Activated CD8-positive, alpha-beta T cell treated with anti-CD3 and anti-CD28 coated beads for 36 hours (primary cell): ENCODE data around the gene ZDHHC21. TPM values are rescaled to one million over a fixed set of nuclear protein-coding genes. Genes with fewer than 3 reads are reported as not detected.

ENCODE experiments used
- ATAC-seq: fragments of 200-7000 bp; cut with Tn5 transposase; one replicate; pipeline ENCODE4 v1.10.0; 2021; ENCODE audit warnings: mild to moderate bottlenecking, moderate library complexity
- CTCF ChIA-PET: fragments of 350-600 bp; sonication (Branson Sonifier 250); formaldehyde crosslinking; loops from one replicate; lab custom pipeline; 2021; ENCODE audit warnings: antibody characterized with exemption; lab: Charles Lee
- POLR2A ChIA-PET: fragments of 350-600 bp; sonication (Branson Sonifier 250); formaldehyde crosslinking; loops from one replicate; lab custom pipeline; 2021; ENCODE audit warnings: antibody characterized with exemption; lab: Charles Lee
- DNase-seq: peaks from one replicate; pipeline ENCODE4 v3.0.0-alpha.2; 2020
- H3K27ac Mint-ChIP-seq: one replicate; pipeline ENCODE4 v1.8.0; 2021; ENCODE audit warnings: mild to moderate bottlenecking, mixed read lengths
- H3K27me3 Mint-ChIP-seq: one replicate; pipeline ENCODE4 v1.8.0; 2021; ENCODE audit warnings: mixed read lengths
- H3K36me3 Mint-ChIP-seq: one replicate; pipeline ENCODE4 v1.8.0; 2021; ENCODE audit warnings: low read depth, mixed read lengths
- H3K4me1 Mint-ChIP-seq: one replicate; pipeline ENCODE4 v1.8.0; 2021; ENCODE audit warnings: low read depth, mixed read lengths
- H3K4me3 Mint-ChIP-seq: one replicate; pipeline ENCODE4 v1.8.0; 2021; ENCODE audit warnings: mild to moderate bottlenecking, moderate library complexity, mixed read lengths
- H3K9me3 Mint-ChIP-seq: one replicate; pipeline ENCODE4 v1.8.0; 2021; ENCODE audit warnings: mixed read lengths
- CTCF ChIP-seq: fragments of 200-600 bp; IDR thresholded peaks from one replicate; pipeline ENCODE4 v1.8.0; 2022; ENCODE audit warnings: antibody characterized with exemption, mild to moderate bottlenecking
- intact Hi-C: fragments of 100-400 bp; cut with micrococcal nuclease; formaldehyde crosslinking; loops from one replicate; pipeline ENCODE4 v1.10.0; 2022
- total RNA-seq, 2 experiments: library from RNA; stranded (reverse); gene quantifications; one replicate each; pipeline ENCODE4 v1.2.3, GENCODE V29; 2021

ZDHHC21 gene
- total RNA-seq, 2 experiments from 2014 or later: 4.3 to 5.2 TPM

- CTCF ChIA-PET: no interaction called here
- Mint-ChIP-seq H3K4me3 (no peak overlapping the region), H3K9me3 (no peaks in the 10 kb centered on the region), H3K27me3 (peaks cover 11% of the 10 kb centered on the region), H3K4me1 (no peaks in the 10 kb centered on the region), H3K36me3 (no peaks in the 10 kb centered on the region), H3K27ac (no peak overlapping the region)
- intact Hi-C loops: no loop called here
- DNase-seq: no peak
- TF ChIP-seq CTCF: no peak
- ATAC-seq: no peak
- POLR2A ChIA-PET: no interaction called here
Measured at GRCh38 chr9:14723301-14723700, 30.1 kb upstream of the ZDHHC21 start.

GRCh38 chr9:14722391-14723035 is 29.3 kb upstream of the ZDHHC21 start, which contains the start of gene CER1:
CER1 (minus strand) TSS chr9:14722733; CDS start chr9:14722672, 61 bp downstream.
- Mint-ChIP-seq H3K9me3 (no peaks in the 10 kb centered on the region), H3K4me3 (no peak within 1 kb of the TSS), H3K27me3 (peaks cover 13% of the 10 kb centered on the region), H3K36me3 (no peaks in the 10 kb centered on the region), H3K27ac (no peak within 1 kb of the TSS), H3K4me1 (no peaks in the 10 kb centered on the region)
- no peak for DNase-seq
- no peak for ATAC-seq
- CTCF ChIA-PET: no interaction called here
- POLR2A ChIA-PET: no interaction called here
- intact Hi-C loops: no loop called here
- TF ChIP-seq CTCF: no peak

- H3K4me3 Mint-ChIP-seq: no peak overlapping the region
- DNase-seq (no peak), ATAC-seq (no peak)
- CTCF ChIA-PET: no interaction called here
- H3K36me3 Mint-ChIP-seq: no peaks in the 10 kb centered on the region
- no peaks in the 10 kb centered on the region for H3K9me3 Mint-ChIP-seq
- no peak overlapping the region for H3K27ac Mint-ChIP-seq
- H3K27me3 Mint-ChIP-seq: peaks cover 14% of the 10 kb centered on the region
- TF ChIP-seq CTCF: no peak
- H3K4me1 Mint-ChIP-seq: no peaks in the 10 kb centered on the region
- intact Hi-C loops: no loop called here
- POLR2A ChIA-PET: no interaction called here
Measured at GRCh38 chr9:14719231-14719923, 26.1 kb upstream of the ZDHHC21 start.

- Mint-ChIP-seq H3K27me3 (peaks cover 19% of the 10 kb centered on the region), H3K27ac (no peak overlapping the region), H3K4me3 (no peak overlapping the region), H3K36me3 (no peaks in the 10 kb centered on the region), H3K4me1 (peaks cover 4% of the 10 kb centered on the region), H3K9me3 (no peaks in the 10 kb centered on the region)
- POLR2A ChIA-PET: no interaction called here
- CTCF ChIA-PET: no interaction called here
- intact Hi-C loops: no loop called here
- no peak for DNase-seq
- no peak for TF ChIP-seq CTCF
- no peak for ATAC-seq
Measured at GRCh38 chr9:14715102-14715501, 21.9 kb upstream of the ZDHHC21 start.

- ATAC-seq: no peak
- DNase-seq: no peak
- intact Hi-C loops: no loop called here
- Mint-ChIP-seq H3K27me3 (peaks cover 26% of the 10 kb centered on the region), H3K36me3 (no peaks in the 10 kb centered on the region), H3K4me1 (peaks cover 4% of the 10 kb centered on the region), H3K4me3 (no peak overlapping the region), H3K9me3 (peaks cover 2% of the 10 kb centered on the region), H3K27ac (no peak overlapping the region)
- ChIA-PET CTCF (no interaction called here), POLR2A (no interaction called here)
- TF ChIP-seq CTCF: no peak
Measured at GRCh38 chr9:14713187-14713767, 20.0 kb upstream of the ZDHHC21 start.
